HepG2 (cell line): Measurements from ENCODE around the gene AFF1. TPM values are rescaled to one million over a fixed set of nuclear protein-coding genes. Genes with fewer than 3 reads are reported as not detected.

Source experiments
- ATAC-seq: fragments of 200-7000 bp; cut with Tn5 transposase; 3 replicates; pipeline ENCODE4 v1.9.1; 2020; ENCODE audit warnings: mild to moderate bottlenecking, moderate library complexity
- Bru-seq: library from RNA; stranded (reverse); fragments of 400-500 nt; gene quantifications from one replicate; lab custom pipeline; 2021; lab: Mats Ljungman, UMichigan
- BruChase-seq, 2 experiments: library from RNA; stranded (reverse); fragments of 400-500 nt; gene quantifications; one replicate each; lab custom pipeline; 2021; lab: Mats Ljungman, UMichigan
- BruUV-seq: library from RNA; stranded (reverse); fragments of 400-500 nt; replicated peaks from 2 replicates; lab custom pipeline; 2021; lab: Mats Ljungman, UMichigan
- CTCF ChIA-PET: fragments of 300-600 bp; formaldehyde crosslinking; extraction: SDS; loops from one replicate; lab custom pipeline; 2021; ENCODE audit warnings: low total read pairs, inconsistent platforms, low intra/inter-chr PET ratio; lab: Yijun Ruan, JAX
- POLR2A ChIA-PET: fragments of 350-600 bp; sonication (Branson Sonifier 250); formaldehyde crosslinking; loops from one replicate; lab custom pipeline; 2020; ENCODE audit warnings: antibody characterized with exemption, inconsistent platforms; lab: Yijun Ruan, JAX
- DNase-seq: peaks from one replicate; pipeline ENCODE4 v3.0.0-alpha.2; 2015; ENCODE audit warnings: low spot score
- FAIRE-seq: peaks from 3 replicates; lab custom pipeline; 2011; peaks lifted over from hg19 to GRCh38; lab: Jason Lieb, UNC
- H2AFZ ChIP-seq: one replicate; pipeline ENCODE4 v1.6.1; 2011; ENCODE audit warnings: low read length, inconsistent platforms
- H3K27ac ChIP-seq: fragments of 300-600 bp; 3 replicates; pipeline ENCODE4 v1.8.0; 2011; ENCODE audit warnings: mixed run types, mild to moderate bottlenecking, mixed read lengths, low read length, inconsistent platforms; ENCODE audit not compliant: insufficient read depth; ENCODE audit errors: extremely low read length
- H3K27me3 ChIP-seq, 2 experiments: fragments of 200-600 bp in 1 of 2; 2 replicates in 1 of 2; 3 replicates in 1 of 2; pipeline versions ENCODE4 v1.6.0 to v1.8.0; 2011; ENCODE audit warnings: low read length in 2 of 2, mild to moderate bottlenecking in 2 of 2, moderate library complexity in 2 of 2, inconsistent platforms in 1 of 2; ENCODE audit not compliant: insufficient read depth in 2 of 2, control insufficient read depth in 1 of 2
- H3K36me3 ChIP-seq, 2 experiments: fragments of 200-600 bp in 1 of 2; replicated peaks in 1 of 2; 2 replicates in 1 of 2; 3 replicates in 1 of 2; pipeline versions ENCODE4 v1.5.1 to v1.8.0; 2011; ENCODE audit warnings: low read length in 2 of 2, inconsistent platforms in 1 of 2; ENCODE audit not compliant: insufficient read depth in 2 of 2, control insufficient read depth in 1 of 2
- H3K4me1 ChIP-seq: 2 replicates; pipeline ENCODE4 v1.5.1; 2012; ENCODE audit warnings: low read length, inconsistent platforms; ENCODE audit not compliant: insufficient read depth
- H3K4me2 ChIP-seq: 2 replicates; pipeline ENCODE4 v1.6.0; 2011; ENCODE audit warnings: low read depth, low read length, inconsistent platforms
- H3K4me3 ChIP-seq, 3 experiments: fragments of 200-600 bp in 1 of 3; sonication (generic), shearing (Covaris generic) in 1 of 3; replicated peaks in 1 of 3; 2 replicates each; pipeline ENCODE4 v1.5.1; 2011 to 2016; ENCODE audit warnings: low read length in 3 of 3, inconsistent platforms in 2 of 3, low read depth in 2 of 3, mild to moderate bottlenecking in 2 of 3, control low read depth in 1 of 3, mixed read lengths in 1 of 3; ENCODE audit not compliant: insufficient read depth in 1 of 3
- H3K79me2 ChIP-seq: one replicate; pipeline ENCODE4 v1.6.1; 2011; ENCODE audit warnings: low read length, inconsistent platforms; ENCODE audit not compliant: insufficient read depth
- H3K9ac ChIP-seq: 2 replicates; pipeline ENCODE4 v1.6.0; 2011; ENCODE audit warnings: mild to moderate bottlenecking, low read depth, low read length, inconsistent platforms; ENCODE audit not compliant: insufficient read depth
- H3K9me3 ChIP-seq: 2 replicates; pipeline ENCODE4 v1.5.1; 2012; ENCODE audit warnings: mild to moderate bottlenecking, low read length
- H4K20me1 ChIP-seq: 2 replicates; pipeline ENCODE4 v1.6.0; 2011; ENCODE audit warnings: inconsistent platforms, mild to moderate bottlenecking, low read length, moderate library complexity; ENCODE audit not compliant: insufficient read depth
- EHMT2 ChIP-seq: fragments of 200-600 bp; sonication (generic); IDR thresholded peaks from 2 replicates; pipeline ENCODE4 v1.7.0; 2017; ENCODE audit warnings: antibody characterized with exemption, low read depth, low read length, borderline replicate concordance
- MTA3 ChIP-seq: sonication (generic); formaldehyde crosslinking; IDR thresholded peaks from 2 replicates; pipeline ENCODE4 v1.4.0; 2020; ENCODE audit warnings: missing genetic modification reagents
- PHF8 ChIP-seq: sonication (generic); formaldehyde crosslinking; IDR thresholded peaks from 2 replicates; pipeline ENCODE4 v1.5.0; 2020; ENCODE audit warnings: missing genetic modification reagents
- SAP130 ChIP-seq: IDR thresholded peaks from 2 replicates; pipeline ENCODE4 v1.6.1; 2016; ENCODE audit warnings: low read depth
- SSRP1 ChIP-seq: IDR thresholded peaks from 2 replicates; pipeline ENCODE4 v1.6.1; 2016; ENCODE audit warnings: control low read depth
- ZFP62 ChIP-seq: sonication (generic); formaldehyde crosslinking; IDR thresholded peaks from 2 replicates; pipeline ENCODE4 v1.4.0; 2020; ENCODE audit warnings: missing genetic modification reagents
- ZNF225 ChIP-seq: sonication (generic); formaldehyde crosslinking; IDR thresholded peaks from 2 replicates; pipeline ENCODE4 v1.4.0; 2020; ENCODE audit warnings: mild to moderate bottlenecking, missing genetic modification reagents
- ZNF274 ChIP-seq: sonication (generic); formaldehyde crosslinking; IDR thresholded peaks from 2 replicates; pipeline ENCODE4 v1.5.1; 2020; ENCODE audit warnings: mild to moderate bottlenecking, missing genetic modification reagents
- ZNF878 ChIP-seq: sonication (generic); formaldehyde crosslinking; IDR thresholded peaks from 2 replicates; pipeline ENCODE4 v1.8.1; 2023; ENCODE audit warnings: mild to moderate bottlenecking, missing genetic modification reagents, moderate library complexity
- WGBS: methylation state at CpG from one replicate; pipeline ENCODE4 v1.1.6; 2017; ENCODE audit warnings: low lambda C conversion rate; 5-methylcytosine and 5-hydroxymethylcytosine counted together
- in situ Hi-C: cut with HindIII; loops from 2 replicates; pipeline ENCODE4 v1.10.0; 2017; ENCODE audit warnings: low pct_unique_long_range_greater_than_20kb; ENCODE audit not compliant: extremely low pct_ligation_motif_present
- intact Hi-C: fragments of 100-400 bp; cut with micrococcal nuclease; formaldehyde crosslinking; loops from one replicate; pipeline ENCODE4 v1.10.0; 2022; ENCODE audit not compliant: unreplicated experiment
- long read RNA-seq, 2 experiments: library from RNA in 1 of 2; library from polyadenylated mRNA in 1 of 2; stranded (forward) in 1 of 2; unstranded in 1 of 2; transcript quantifications; one replicate each; pipeline ENCODE4 v2.0.0, GENCODE V29; 2019 to 2022
- polyA minus RNA-seq, 3 experiments: library from RNA; depleted of rRNA, polyadenylated mRNA; stranded (reverse); fragments of >200 nt; gene quantifications; 2 replicates each; pipeline ENCODE4 v1.2.3, GENCODE V29; 2011; ENCODE audit warnings: low replicate concordance in 1 of 3
- polyA plus RNA-seq, 8 experiments: library from polyadenylated mRNA; depleted of rRNA in 3 of 8; stranded (reverse) in 7 of 8; unstranded in 1 of 8; fragments of >200 nt; fragmentation: Illumina TruSeq in 4 of 8; extraction: Trizol in 4 of 8; gene quantifications; 2 replicates each; pipeline versions ENCODE4 v1.2.1 to v1.2.3, GENCODE V29; 2011 to 2016; ENCODE audit warnings: low read depth in 4 of 8, missing spikeins in 1 of 8, mixed read lengths in 1 of 8; ENCODE audit not compliant: insufficient read depth in 1 of 8
- total RNA-seq, 5 experiments: library from RNA; depleted of rRNA; stranded (reverse); fragments of >200 nt; fragmentation: Illumina TruSeq; extraction: Trizol; gene quantifications; 2 replicates each; pipeline ENCODE4 v1.2.3, GENCODE V29; 2016; ENCODE audit warnings: low read depth in 1 of 5
- TF ChIP-seq, protein P1 (sequence below): sonication (generic); formaldehyde crosslinking; IDR thresholded peaks from 2 replicates; pipeline ENCODE4 v1.4.0; 2020; ENCODE audit warnings: missing genetic modification reagents, borderline replicate concordance

AFF1 gene, protein sequence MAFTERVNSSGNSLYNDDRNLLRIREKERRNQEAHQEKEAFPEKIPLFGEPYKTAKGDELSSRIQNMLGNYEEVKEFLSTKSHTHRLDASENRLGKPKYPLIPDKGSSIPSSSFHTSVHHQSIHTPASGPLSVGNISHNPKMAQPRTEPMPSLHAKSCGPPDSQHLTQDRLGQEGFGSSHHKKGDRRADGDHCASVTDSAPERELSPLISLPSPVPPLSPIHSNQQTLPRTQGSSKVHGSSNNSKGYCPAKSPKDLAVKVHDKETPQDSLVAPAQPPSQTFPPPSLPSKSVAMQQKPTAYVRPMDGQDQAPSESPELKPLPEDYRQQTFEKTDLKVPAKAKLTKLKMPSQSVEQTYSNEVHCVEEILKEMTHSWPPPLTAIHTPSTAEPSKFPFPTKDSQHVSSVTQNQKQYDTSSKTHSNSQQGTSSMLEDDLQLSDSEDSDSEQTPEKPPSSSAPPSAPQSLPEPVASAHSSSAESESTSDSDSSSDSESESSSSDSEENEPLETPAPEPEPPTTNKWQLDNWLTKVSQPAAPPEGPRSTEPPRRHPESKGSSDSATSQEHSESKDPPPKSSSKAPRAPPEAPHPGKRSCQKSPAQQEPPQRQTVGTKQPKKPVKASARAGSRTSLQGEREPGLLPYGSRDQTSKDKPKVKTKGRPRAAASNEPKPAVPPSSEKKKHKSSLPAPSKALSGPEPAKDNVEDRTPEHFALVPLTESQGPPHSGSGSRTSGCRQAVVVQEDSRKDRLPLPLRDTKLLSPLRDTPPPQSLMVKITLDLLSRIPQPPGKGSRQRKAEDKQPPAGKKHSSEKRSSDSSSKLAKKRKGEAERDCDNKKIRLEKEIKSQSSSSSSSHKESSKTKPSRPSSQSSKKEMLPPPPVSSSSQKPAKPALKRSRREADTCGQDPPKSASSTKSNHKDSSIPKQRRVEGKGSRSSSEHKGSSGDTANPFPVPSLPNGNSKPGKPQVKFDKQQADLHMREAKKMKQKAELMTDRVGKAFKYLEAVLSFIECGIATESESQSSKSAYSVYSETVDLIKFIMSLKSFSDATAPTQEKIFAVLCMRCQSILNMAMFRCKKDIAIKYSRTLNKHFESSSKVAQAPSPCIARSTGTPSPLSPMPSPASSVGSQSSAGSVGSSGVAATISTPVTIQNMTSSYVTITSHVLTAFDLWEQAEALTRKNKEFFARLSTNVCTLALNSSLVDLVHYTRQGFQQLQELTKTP
- 15.9 and 19.6 TPM in 2 replicates for total RNA-seq (2016; rRNA removed; fragmentation: Illumina TruSeq; extraction: Trizol)
- 65.4 and 76.1 TPM in 2 replicates for total RNA-seq (2016; cell fraction: cytosol; rRNA removed; fragmentation: Illumina TruSeq; extraction: Trizol; ENCODE audit: low read depth)
- 14.5 and 14.6 TPM in 2 replicates for total RNA-seq (2016; cell fraction: insoluble cytoplasmic fraction; rRNA removed; fragmentation: Illumina TruSeq; extraction: Trizol)
- total RNA-seq (2016; cell fraction: membrane; rRNA removed; fragmentation: Illumina TruSeq; extraction: Trizol), result 51.6 and 53.5 TPM in 2 replicates
- total RNA-seq (2016; cell fraction: nucleus; rRNA removed; fragmentation: Illumina TruSeq; extraction: Trizol), result 25.2 and 33.9 TPM in 2 replicates
- 13.8 and 15.5 TPM in 2 replicates for polyA plus RNA-seq (2011; rRNA removed)
- 7.7 and 8.8 TPM in 2 replicates for polyA plus RNA-seq (2011; cell fraction: cytosol; rRNA removed)
- 33.4 and 42.0 TPM in 2 replicates for polyA plus RNA-seq (2011; cell fraction: nucleus; rRNA removed)
- polyA plus RNA-seq (2012), result 13.2 and 14.7 TPM in 2 replicates
- polyA plus RNA-seq (2016; cell fraction: cytosol; fragmentation: Illumina TruSeq; extraction: Trizol; ENCODE audit: low read depth), result 1.8 TPM in 2 replicates
- 10.9 and 12.7 TPM in 2 replicates for polyA plus RNA-seq (2016; cell fraction: insoluble cytoplasmic fraction; fragmentation: Illumina TruSeq; extraction: Trizol; ENCODE audit: low read depth)
- 1.7 and 2.9 TPM in 2 replicates for polyA plus RNA-seq (2016; cell fraction: membrane; fragmentation: Illumina TruSeq; extraction: Trizol; ENCODE audit: low read depth)
- polyA plus RNA-seq (2016; cell fraction: nucleus; fragmentation: Illumina TruSeq; extraction: Trizol; ENCODE audit: insufficient read depth, low read depth), result 16.5 and 19.7 TPM in 2 replicates
- polyA minus RNA-seq (2011; rRNA and poly(A)+ RNA removed; ENCODE audit: low replicate concordance), result 65.4 and 78.4 TPM in 2 replicates
- 32.3 and 37.4 TPM in 2 replicates for polyA minus RNA-seq (2011; cell fraction: cytosol; rRNA and poly(A)+ RNA removed)
- polyA minus RNA-seq (2011; cell fraction: nucleus; rRNA and poly(A)+ RNA removed), result 92.7 and 94.2 TPM in 2 replicates
- Bru-seq, nascent RNA, result percentile 88 among the genes with signal in this experiment
- percentile 78 among the genes with signal in this experiment for BruChase-seq, experiment 1, labeled RNA remaining after a 6-hour chase
- BruChase-seq, experiment 2, labeled RNA remaining after a 2-hour chase, result percentile 80 among the genes with signal in this experiment
- long read RNA-seq, experiment 1, partial matches to known transcripts, result 3 of 8 reads
- long read RNA-seq, experiment 1, other reads (novel, unspliced or antisense), result 5 of 8 reads
- long read RNA-seq, experiment 2, partial matches to known transcripts, result 2 of 31 reads
- long read RNA-seq, experiment 2, other reads (novel, unspliced or antisense), result 29 of 31 reads

DNA sequence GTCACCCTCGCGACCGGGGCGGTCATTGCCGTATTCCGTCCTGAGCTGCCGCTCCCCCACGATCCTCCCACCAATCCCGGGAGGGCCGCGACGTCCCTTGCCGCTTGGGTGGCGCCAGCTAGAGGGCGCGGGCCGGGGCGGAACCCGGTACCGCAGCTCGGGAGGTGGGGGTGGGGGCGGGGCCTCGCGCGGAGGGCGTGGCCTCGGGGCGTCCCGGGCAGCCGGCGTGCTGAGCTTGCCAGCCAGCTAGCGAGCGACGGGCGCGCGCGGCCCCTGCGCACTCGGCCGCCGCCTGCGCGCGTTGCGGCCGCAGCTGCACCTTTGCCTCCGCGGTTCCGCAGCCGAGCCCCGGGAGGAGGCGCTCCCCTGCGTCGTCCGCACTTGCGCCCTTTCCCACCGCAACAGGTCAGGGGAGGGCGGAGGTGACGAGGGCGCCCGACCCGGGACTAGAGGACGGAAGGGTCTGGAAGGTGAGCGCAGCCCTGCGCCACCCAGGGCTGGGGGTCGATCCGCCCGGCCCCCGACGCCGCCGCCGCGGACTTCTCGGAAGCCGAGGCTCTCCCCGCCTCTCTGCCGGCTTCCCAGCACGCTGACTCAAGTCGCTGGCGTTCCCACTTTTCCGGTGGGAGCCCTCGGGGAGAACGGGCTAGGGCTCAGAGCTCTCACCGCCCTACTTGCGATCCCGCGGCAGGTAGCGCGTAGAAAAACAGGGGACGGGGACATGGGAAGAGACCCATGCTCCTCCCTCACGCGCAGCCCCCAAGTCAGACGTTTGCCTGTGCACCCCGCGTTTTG lies at the start of gene AFF1:
Gene AFF1, plus strand, starts transcription at position 241 of the 795 bp plus-strand sequence. CDS start 13,523 bp downstream, outside the sequence.
- Histone ChIP-seq H3K79me2 (peaks cover 43% of the 10 kb centered on the region), H4K20me1 (no peaks in the 10 kb centered on the region), H3K9me3 (no peaks in the 10 kb centered on the region), H3K4me1 (peaks cover 42% of the 10 kb centered on the region), H3K4me2 (peak within 1 kb of the TSS; percentile 80), H3K36me3 (no peaks in the 10 kb centered on the region; a peak in 1 of 5 replicates), H3K9ac (peak within 1 kb of the TSS; percentile 91), H3K27ac (peak within 1 kb of the TSS; percentile 90), H3K27me3 (no peaks in the 10 kb centered on the region; a peak in 1 of 5 replicates), H2AFZ (peak within 1 kb of the TSS; percentile 56), H3K4me3 (peak within 1 kb of the TSS; percentile 80 to 96 (median 89))
- no TSS peak for BruUV-seq
- ATAC-seq (peak; percentile 88), FAIRE-seq (no peak), DNase-seq (peak; percentile 86)
- POLR2A ChIA-PET, result interaction anchor here (0.6 to 3.7 kb wide), 17 partner anchors 8 to 285 kb away, joined by 3 to 81 read pairs (median 7); partner anchors contain the start of gene KLHL8
- in situ Hi-C loops (loop anchor here (5.0 kb wide), 1 partner anchor 72 kb away; no protein-coding TSS in a partner anchor), intact Hi-C loops (loop anchor here (2.0 to 5.0 kb wide), 3 partner anchors 44 to 172 kb away; no protein-coding TSS in a partner anchor)
- CTCF ChIA-PET, result interaction anchor here (1.4 kb wide), 1 partner anchor 13 kb away, joined by 7 read pairs; no protein-coding TSS in a partner anchor
- 0% methylated on average over 4 of the region's 97 CpGs for WGBS
- TF ChIP-seq ZFP62 (no peak), ZNF274 (CRISPR knock-in tag) (peak; percentile 66; the same call in 1 of the 2 replicates), SAP130 (peak; percentile 88), ZNF878 (CRISPR knock-in tag) (no peak), MTA3 (no peak), SSRP1 (CRISPR knock-in tag) (no peak), PHF8 (CRISPR knock-in tag) (peak; percentile 70), EHMT2 (no peak), ZNF225 (no peak; the same call in 1 of the 2 replicates)
- TF ChIP-seq, protein P1, sequence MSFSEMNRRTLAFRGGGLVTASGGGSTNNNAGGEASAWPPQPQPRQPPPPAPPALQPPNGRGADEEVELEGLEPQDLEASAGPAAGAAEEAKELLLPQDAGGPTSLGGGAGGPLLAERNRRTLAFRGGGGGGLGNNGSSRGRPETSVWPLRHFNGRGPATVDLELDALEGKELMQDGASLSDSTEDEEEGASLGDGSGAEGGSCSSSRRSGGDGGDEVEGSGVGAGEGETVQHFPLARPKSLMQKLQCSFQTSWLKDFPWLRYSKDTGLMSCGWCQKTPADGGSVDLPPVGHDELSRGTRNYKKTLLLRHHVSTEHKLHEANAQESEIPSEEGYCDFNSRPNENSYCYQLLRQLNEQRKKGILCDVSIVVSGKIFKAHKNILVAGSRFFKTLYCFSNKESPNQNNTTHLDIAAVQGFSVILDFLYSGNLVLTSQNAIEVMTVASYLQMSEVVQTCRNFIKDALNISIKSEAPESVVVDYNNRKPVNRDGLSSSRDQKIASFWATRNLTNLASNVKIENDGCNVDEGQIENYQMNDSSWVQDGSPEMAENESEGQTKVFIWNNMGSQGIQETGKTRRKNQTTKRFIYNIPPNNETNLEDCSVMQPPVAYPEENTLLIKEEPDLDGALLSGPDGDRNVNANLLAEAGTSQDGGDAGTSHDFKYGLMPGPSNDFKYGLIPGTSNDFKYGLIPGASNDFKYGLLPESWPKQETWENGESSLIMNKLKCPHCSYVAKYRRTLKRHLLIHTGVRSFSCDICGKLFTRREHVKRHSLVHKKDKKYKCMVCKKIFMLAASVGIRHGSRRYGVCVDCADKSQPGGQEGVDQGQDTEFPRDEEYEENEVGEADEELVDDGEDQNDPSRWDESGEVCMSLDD (CRISPR knock-in tag), result no peak; the same call in 1 of the 2 replicates
